Right ventricle myocardium inferior (tissue), 1 donor: Measurements from ENCODE around the gene RABAC1. TPM values are rescaled to one million over a fixed set of nuclear protein-coding genes. Genes with fewer than 3 reads are reported as not detected.
"Not testable (repeated sequence)": the region's sequence is repeated elsewhere in the genome, so short reads cannot be mapped to it uniquely, and the experiment has no call there.

Source experiments
- ATAC-seq: fragments of 200-7000 bp; cut with Tn5 transposase; one replicate; pipeline ENCODE4 v1.9.1; 2020; ENCODE audit warnings: mild to moderate bottlenecking, moderate library complexity
- DNase-seq: peaks from one replicate; pipeline ENCODE4 v3.0.0; 2021; ENCODE audit errors: missing footprints
- intact Hi-C: fragments of 100-400 bp; cut with DNase I; formaldehyde crosslinking; loops from one replicate; pipeline ENCODE4 v1.11.0; 2022
- total RNA-seq: library from RNA; stranded (reverse); fragmentation: NEBNext Ultra II Directional; extraction: Animal tissue kit (Norgen Biotek cat#: 25700); gene quantifications from one replicate; pipeline ENCODE4 v1.2.1, GENCODE V29; 2021
- donor health status: DM: no; HTN: yes; CAD: no; lungs with severe emphysema.

RABAC1 gene
- total RNA-seq, 1 donor from 2014 or later, result 68.4 TPM

DNA sequence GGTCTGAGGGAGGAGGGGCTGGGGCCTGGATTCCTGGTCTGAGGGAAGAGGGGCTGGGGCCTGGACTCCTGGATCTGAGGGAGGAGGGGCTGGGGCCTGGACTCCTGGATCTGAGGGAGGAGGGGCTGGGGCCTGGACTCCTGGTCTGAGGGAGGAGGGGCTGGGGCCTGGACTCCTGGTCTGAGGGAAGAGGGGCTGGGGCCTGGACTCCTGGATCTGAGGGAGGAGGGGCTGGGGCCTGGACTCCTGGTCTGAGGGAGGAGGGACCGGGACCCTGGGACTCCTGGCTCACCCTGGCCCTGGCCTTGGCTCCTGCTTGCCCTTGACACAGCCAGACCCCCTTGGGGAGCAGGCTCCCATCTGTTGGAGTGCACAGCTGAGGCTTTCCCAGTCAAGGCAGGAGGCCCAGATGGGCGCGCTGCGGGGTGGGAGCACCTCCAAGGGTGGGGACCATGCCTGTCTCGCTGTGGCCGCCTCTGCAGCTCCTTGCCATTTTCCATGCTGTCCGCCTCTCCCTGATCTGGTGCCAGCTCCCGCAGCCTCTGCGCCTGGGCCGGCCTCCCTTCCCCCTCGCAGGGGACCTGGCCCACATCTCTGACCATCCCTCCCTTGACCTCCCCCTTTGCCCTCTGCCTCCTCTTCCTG is 32.9 kb upstream of the RABAC1 start:
- DNase-seq, intact Hi-C loops, ATAC-seq: not testable (repeated sequence)

DNA sequence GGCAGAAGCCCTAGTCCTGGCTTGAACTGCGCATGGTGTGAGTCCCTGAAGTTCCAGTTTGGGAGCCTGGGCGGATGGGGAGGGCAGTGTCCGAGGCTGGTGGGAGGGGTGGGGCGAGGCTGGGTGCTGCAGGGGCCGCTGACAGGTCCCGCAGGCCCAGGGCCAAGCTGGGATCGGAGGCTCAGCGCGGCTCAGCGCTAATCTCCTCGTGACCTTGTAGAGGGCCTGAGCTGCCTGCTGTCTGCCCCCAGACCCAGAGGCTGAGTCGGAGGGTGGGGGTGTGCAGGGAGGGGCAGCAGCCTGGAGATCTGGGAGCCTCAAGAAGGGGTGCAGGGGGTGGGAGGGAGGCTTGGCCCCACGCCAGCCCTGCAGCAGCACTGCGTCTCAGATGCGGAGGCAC is 31.9 kb upstream of the RABAC1 start:
- peak; percentile 52 for ATAC-seq
- DNase-seq, result peak; percentile 80
- intact Hi-C loops, result no loop called here

DNA sequence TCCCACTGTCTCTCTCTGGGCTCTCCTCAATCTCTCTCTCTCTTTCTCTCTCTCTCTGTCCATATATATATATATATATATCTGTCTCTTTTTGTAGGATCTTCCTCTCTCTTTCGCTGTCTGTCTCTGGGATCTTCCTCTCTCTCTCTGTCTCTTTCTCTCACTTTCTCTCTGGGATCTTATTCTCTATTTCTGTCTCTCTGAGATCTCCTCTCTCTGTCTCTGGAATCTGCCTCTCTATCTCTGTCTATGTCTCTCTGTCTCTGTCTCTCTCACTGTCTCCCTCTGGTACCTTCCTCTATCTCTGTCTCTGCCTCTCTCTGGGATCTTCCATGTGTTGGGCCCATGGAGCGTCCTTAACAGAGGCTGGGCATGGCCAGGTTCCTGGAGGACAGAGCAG is 31.5 kb upstream of the RABAC1 start:
- intact Hi-C loops, result no loop called here
- DNase-seq, result no peak
- ATAC-seq, result no peak

DNA sequence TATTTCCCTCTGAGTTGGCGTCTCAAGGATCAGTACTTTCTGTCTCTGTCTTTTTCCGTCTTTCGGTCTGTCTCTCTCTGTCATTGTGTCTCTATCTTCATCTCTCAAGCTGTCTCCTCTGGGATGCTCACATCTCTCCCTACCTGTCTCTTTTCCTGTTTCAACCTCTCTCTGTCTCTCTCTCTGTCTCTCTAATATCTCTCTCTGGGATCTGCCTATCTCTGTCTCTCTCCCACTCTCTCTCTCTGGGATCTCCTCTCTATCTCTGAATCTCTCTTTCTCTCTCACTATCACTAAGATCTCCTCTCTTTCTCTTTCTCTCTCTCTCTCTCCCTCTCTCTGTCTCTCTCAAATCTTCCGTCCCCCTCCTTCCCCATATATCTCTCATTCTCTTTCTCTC is 30.9 kb upstream of the RABAC1 start:
- ATAC-seq, result no peak
- DNase-seq, result no peak
- intact Hi-C loops, result no loop called here

DNA sequence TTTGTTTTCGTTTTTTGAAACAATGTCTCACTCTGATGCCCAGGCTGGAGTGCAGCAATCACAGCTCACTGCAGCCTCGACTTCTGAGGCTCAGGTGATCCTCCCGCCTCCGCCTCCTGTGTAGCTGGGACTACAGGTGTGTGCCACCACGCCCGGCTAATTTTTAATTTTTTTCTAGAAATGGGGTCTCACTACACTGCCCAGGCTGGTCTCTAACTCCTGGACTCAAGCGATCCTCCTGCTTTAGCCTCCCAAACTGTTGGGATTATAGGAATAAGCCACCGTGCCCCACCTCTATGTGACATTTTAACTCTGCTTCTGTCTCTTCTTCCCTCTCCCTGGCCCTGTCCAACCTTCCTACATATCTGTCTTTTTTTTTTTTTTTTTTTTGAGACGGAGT is 29.8 kb upstream of the RABAC1 start:
- intact Hi-C loops, result no loop called here
- no peak for ATAC-seq
- no peak for DNase-seq

DNA sequence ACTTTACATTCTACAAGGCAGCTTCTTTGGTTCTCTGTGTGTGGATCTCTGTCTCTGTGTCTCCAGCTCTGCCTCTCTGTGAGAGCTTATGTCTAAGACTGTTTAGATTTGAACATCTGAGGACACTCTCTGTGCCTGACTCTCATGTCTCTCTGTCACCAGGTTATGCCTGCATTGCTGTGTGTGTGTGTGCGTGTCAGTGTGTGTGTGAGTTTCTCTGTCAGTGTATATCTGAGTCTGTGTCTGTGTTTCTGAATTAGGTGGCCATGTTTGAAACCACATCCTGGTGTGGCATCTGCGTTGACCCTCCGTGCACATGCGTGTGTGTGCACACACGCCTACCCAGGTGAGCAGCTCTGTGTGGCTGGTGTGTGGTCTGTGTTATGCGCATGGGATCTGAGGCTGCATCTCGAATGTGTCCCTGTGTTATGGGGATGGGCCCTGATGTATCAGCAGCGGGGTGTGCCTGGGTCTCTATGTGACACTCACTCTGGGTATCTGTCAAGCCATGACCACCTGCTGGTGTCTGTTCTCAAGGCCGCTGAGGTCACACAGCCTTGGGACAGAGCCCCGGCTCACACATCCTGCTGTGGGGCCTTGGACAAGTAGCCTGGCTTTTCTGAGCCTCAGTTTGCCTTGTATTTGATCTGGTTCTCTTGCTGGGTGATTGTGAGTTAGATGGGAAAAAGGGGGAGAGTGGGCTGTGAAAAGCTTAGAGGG is 28.2 kb upstream of the RABAC1 start:
- no peak for DNase-seq
- intact Hi-C loops, result no loop called here
- no peak for ATAC-seq

DNA sequence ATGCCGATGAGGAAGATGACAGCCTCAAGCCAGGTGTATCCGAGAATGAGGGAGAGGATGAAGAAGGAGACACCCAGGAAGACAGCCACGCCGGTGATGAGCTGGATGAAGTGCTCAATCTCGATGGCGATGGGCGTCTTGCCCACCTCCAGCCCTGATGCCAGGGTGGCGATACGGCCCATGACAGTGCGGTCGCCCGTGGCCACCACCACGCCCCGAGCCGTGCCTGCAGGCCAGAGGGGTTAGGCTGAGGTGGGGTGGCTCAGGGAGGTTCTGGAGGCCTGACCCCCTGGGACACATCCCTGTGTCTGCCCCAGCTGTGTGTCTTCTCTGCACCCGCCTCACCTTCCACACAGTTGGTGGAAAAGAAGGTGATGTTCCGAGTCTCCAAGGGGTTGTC is 25.8 kb upstream of the RABAC1 start:
- intact Hi-C loops, result no loop called here
- DNase-seq, result peak; percentile 26
- no peak for ATAC-seq

DNA sequence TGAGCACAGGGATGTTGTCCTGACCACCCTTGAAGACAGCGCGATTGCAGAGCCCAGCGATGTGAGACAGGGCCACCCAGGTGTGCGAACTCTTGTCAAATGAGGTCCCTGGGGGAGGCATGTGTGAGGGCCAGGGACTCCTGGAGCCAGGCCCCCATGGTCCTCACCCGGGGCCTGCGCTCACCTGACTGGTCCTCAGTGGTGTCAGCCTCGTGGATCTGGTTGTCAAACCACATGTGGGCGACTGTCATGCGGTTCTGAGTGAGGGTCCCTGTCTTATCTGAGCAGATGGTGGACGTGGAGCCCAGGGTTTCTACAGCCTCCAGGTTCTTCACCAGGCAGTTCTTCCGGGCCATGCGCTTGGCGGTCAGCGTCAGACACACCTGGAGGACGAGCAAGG is 22.6 kb upstream of the RABAC1 start:
- DNase-seq (peak; percentile 60), ATAC-seq (no peak)
- intact Hi-C loops, result no loop called here

DNA sequence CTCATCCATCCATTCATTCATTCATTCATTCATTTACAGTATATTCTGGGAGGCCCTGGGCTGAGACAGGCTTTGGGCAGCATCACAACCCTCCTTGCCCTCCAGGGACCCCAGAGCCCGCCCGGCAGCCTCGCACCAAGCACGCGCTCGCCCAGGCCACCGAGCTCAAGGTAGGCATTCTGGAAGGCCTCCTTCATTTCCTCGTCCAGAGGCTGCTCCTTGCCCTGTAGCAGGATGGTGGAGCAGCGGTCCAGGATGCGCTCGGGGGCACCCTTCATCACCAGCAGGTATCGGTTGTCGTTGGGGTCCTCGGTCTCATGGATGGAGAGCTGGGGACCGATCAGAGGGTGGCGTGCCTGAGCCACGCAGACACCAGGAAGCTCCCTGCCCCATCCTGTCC is 19.3 kb upstream of the RABAC1 start:
- intact Hi-C loops, result no loop called here

DNA sequence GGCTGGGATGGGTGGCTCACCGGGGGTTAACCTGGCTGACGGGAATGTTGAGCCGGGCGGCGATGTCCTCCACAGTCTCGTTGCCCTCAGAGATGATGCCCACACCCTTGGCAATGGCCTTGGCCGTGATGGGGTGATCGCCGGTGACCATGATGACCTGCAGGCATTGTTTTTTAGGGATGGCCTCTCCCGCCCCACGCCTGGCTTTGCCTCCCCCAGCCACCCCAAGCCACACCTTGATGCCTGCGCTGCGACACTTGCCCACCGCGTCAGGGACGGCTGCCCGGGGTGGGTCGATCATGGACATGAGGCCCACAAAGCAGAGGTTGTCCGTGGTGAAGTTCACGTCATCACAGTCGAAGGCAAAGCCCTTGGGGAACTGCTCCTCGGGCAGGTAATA is 18.8 kb upstream of the RABAC1 start:
- DNase-seq, result peak; percentile 41
- intact Hi-C loops, result no loop called here
- ATAC-seq, result no peak

More for the DNA sequence above, 19.3 kb upstream of the RABAC1 start:
- ATAC-seq, result no peak
- peak; percentile 44 for DNase-seq

DNA sequence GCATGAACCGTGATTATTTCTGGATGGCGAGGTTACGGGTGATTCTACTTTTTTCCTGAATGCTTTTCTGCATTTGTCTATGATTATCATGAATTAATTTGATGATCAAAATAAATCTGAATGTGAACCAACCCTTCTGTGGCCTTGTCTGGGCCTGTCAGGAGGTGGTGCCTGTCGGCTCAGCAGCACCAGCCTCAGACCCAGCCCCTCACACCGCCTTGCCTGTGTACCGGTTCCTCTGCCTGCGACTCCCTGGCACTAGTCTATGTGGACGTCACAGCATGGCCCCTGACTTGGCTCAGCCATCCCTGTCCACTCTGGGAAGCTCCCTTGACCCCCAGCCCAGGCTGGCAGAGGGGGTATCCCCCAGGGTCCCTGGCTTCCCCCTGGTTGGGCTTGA is 15.5 kb upstream of the RABAC1 start:
- no peak for ATAC-seq
- intact Hi-C loops, result no loop called here
- peak; percentile 40 for DNase-seq

DNA sequence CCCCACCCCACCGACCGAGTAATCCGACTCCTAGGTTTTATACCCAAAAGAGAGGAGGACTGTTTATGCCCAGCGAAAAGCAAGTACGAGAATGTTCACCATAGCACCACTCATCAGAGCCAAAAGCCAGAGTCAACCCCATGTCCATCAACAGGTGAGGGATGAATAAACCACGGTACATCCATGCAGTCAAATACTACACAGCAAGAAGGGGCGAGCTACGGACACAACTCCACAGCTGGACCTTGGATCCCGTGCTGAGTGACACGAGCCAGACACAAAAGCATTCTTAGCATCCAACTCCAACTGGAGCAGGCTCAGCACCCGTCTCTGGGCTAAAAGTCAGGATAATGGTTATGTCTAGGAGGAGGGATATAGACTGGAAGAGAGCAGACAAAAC is 12.2 kb upstream of the RABAC1 start:
- no peak for DNase-seq
- ATAC-seq, result no peak
- intact Hi-C loops, result no loop called here

DNA sequence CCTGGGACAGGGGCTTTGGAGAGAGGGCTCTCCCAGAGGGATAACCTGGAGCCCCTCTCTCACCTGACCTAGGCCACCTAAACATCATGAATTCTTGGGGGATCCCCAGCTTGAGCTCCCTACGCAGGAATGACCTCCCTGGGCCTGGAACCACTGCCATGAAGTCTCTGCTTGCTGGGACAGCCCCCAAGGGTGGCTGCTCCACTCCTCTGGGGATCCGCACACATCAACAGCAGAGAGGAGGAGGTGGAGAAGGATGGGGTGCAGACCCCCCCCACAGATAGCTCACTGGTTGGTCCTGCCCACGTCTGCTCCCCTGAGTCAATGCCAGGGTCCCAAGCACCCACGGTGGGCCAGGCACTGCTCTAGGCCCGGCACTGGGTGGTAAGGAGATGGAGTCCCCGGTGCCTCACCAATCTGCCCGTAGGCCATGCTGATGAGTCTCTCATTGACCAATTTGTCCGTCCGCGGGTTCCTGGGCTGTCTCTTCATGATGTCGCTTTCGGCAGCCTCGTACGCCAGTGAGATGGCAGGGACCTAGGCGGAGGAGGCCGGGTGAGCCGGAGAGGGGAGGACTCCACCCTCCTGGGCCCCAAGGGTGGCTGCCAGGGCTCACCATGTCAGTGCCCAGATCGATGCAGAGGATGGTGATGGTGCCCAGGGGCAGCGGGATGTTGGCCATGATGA is 10.8 kb upstream of the RABAC1 start:
- DNase-seq (no peak), ATAC-seq (no peak)
- intact Hi-C loops, result no loop called here

DNA sequence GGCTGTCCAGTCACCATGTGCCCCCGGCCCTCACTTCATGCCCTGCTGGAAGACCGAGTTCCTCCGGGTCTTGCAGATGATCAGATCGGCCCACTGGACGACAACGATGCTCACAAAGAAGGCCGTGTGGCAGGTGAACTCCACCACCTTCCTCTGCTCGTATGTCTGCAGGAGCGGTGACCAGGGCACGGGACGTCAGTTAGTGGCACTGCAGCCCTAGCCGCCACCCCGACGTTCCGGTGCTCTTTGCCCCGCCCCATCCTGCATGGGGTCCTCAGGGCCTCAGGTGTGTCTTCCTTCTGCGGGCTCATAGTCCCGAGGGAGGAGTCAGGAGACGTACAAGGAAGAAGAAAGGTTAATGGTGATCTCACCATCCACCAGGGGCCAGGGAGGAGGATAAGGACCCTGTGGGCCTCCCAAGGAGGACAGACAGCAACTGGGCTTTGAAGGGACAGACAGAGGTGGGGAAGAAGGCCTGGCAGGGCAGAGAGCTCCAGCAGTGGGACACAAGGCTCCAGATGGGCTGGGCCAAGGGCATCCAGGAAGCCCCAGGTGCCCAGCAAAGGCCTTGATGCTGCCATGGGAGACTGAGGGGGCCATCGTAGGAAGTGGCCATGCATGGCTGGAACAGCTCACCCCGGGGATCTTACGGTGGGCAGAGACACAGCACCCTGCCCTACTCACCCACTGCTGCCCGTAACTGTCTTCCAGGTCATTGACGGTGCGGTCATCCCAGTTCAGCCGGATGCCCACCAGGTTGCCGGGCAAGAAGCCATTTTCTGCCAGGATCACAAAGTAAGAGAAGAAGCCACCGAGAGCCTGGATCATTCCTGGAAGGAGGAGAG is 9.9 kb upstream of the RABAC1 start:
- intact Hi-C loops, result no loop called here
- DNase-seq, result no peak
- ATAC-seq, result no peak

DNA sequence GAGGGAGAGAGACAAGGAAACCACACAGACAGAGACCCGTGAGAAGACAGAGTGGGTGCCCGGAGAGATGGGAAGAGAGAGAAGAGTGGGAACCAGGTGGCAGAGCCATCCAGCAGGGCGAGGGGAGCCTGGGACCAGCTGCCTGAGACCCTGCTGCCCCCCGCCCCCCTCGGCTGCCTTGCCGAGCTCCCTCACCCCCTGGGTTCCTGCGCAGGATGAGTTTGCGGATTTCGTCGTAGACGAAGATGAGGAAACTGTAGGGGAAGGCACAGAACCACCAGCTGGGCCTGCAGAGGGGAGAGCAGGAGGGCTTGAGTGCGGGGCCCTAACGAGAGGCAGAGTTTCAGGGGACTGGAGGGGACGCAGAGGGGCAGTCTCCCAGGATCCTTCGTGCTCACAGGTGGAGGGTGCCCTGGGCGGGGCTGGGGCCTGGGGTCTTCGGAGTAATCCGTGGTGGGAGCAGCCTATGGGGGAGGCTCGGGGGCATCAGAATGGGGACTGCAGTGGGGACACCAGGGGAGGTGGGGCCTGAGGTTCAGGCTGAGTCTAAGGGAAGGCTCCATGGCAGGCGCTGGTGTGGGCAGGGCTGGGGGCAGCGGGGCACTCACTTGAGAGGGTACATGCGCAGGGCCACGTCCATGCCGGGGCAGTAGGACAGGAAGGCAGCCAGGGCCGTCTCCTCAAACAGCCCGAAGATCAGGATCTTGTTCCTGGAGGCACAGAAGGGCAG is 8.1 kb upstream of the RABAC1 start:
- ATAC-seq (no peak), DNase-seq (no peak)
- intact Hi-C loops, result no loop called here

DNA sequence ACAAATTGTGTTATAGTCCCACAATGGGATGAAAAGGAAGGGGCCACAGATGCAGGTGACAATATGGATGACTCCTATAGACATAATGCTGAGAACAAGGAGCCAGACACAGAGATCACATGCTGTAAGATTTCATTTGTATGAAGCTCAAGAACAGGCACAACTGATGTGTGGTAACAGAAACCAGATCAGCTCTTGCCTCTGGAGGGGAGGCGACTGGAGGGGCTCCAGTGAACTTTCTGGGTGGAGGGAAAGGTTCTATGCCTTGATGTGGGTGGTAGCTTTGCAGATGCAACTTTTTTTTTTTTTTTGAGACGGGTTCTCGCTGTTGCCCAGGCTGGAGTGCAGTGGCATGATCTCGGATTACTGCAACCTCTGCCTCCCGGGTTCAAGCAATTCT is 6.0 kb upstream of the RABAC1 start:
- ATAC-seq (no peak), DNase-seq (no peak)
- intact Hi-C loops, result no loop called here

DNA sequence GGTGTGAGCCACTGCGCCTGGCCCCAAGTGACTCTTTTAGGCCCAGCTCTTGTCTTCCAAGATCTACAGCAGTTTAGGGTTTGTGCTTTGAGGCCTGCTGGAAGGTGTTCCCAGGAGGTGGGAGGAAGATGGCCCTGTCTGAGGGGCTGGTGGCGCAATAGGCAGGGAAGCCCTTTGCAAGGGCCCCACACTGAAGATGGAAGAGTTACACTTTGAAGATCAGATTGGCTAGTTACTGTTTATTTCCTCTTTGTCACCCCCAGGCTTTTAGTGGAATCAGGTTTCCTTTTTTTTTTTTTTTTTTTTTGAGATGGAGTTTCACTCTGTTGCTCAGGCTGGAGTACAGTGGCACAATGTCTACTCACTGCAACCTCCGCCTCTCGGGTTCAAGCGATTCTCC is 1.9 kb upstream of the RABAC1 start:
- intact Hi-C loops, result no loop called here
- ATAC-seq (no peak), DNase-seq (no peak)

DNA sequence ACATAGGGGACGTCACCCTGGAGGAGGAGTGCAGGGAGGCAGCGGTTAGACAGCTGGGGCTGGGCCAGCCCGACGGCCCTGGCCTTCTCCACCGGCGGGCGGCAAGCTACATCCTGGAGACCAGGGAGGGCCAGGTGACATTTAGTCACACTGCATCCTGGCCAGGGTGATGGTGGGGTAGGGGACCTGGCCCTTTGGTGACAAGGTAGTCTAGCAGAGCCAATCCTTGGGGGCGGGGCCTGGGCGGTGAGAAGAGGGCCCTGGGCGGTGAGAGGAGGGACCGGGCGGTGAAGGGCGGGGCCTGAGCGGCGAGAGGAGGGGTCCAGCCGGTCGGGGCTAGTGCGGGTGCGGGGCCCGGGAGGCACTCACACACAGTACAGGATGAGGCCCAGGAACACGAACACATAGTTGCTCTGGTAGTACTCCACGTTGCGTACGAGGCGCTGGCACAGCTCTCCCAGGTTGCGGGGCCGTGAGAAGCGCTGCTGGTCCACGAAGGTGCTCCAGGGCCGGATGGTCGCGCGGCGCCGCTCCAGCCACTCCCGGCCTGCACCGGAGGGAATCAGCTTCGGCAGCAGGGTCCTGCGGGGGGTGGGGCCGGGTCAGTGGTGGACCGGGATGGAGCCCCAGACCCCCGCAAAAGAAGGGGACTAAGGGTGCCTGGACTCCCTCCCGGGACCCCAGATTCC is 610 bp downstream of the RABAC1 start:
- intact Hi-C loops, result loop anchor here (5.0 kb wide), 1 partner anchor 96 kb away; the partner anchor contains the start of gene RPS19
- peak; percentile 86 for ATAC-seq

More for the DNA sequence above, 610 bp downstream of the RABAC1 start:
- DNase-seq, result peak; percentile 93
